Stimulated activated CD4-positive, alpha-beta T cell treated with anti-CD3 and anti-CD28 coated beads, Interleukin-1b, Interleukin-23, amount 100 ng/mL, for 24 hours (primary cell): ENCODE measurements around the gene MIB1.

Experiments
- DNase-seq, 4 experiments: peaks; one replicate each; pipeline ENCODE4 v3.0.0-alpha.2; 2020; ENCODE audit warnings: low read depth in 4 of 4, low spot score in 1 of 4

The MIB1 gene

DNA sequence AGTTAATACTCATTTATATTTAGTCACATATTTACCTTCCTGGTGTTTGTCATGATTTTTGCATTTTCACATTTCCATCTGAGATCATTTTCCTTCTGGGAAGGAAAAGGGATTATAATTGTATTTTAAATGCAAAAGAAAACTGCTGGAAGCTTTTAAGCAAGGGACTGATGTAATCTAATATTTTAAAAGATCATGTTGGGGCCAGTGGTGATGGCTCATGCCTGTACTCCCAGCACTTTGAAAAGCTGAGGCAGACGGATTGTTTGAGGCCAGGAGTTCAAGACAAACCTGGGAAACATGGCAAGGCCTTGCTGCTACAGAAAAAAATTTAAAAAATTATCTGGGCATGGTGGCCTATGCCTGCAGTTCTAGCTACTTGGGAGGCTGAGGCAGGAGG lies 149.0 kb downstream of the MIB1 start:
- no peak for DNase-seq

DNA sequence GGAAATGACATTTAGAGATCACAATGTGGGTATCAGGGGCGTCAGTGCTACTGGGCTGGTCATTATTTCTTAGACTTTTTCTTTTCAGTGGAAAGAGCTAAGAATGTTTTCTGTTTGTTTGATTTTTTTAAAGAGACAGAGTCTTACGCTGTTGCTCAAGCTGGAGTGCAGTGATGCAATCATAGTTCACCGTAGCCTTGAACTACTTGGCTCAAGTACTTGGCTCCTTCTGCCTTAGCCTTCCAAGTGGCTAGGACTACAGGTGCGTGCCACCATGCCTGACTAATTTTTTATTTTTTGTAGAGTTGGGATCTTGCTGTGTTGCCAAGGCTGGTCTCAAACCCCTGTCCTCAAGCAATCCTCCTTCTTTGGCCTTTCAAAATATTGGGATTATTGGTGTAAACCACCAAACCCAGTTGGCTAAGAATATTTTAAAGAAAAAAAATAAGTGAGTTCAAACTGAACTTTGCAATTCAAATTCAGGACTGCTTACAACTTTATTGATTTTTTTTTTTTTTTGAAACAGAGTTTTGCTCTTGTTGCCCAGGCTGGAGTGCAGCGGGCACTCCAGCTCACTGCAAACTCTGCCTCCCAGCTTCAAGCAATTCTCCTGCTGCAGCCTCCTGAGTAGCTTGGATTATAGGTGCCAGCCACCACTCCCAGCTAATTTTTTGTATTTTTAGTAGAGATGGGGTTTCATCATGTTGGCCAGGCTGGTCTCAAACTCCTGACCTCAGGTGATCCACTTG lies 154.2 kb downstream of the MIB1 start:
- DNase-seq, result no peak

DNA sequence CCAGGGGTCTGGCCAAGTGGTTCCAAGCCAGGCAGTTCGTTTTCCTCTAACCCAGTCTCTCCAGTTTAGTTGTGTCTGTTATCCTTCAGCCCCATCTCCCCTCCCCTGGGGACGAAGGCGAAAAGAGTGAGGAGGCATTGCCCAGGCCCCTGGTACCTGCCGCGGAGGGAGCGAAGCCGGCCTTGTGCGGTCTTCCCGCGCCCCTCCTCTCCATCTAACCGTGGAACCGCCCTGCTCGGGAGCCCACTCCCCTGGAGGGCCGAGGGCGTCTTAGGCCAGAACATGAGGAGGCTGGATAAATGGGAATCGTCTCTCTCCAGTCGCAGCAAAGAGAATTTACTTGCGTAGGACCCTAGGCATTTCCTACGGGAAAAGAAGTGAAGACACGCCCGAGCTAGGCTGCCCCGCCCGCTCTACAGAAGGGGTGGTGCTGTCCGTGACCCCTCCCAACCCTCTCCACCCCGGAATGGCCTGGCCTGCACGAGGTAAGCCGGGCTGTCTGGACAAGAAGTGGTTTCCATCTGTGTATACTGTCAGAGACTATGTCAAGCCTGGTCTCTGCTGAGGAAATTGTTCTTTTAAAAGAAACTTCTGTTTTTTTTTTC lies 156.2 kb downstream of the MIB1 start:
- no peak for DNase-seq

DNA sequence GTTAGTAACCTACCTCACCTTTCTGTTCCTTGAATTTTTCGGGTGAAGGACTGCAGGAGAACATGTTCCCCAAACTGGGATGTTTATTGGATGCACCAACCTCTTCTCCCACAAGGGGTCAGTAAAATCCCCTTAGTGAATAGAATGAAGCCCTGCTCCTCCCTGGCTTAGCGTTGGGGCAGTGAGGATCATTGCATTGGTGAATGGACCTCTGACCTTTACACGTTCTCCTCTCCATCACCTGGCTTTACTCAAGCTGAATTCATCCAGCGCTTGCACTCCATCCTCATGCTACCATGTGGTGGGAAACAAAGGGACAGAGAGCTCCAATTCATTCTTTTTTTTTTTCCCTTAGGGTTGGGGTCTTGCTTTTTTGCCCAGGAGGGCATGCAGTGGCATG lies 157.2 kb downstream of the MIB1 start:
- DNase-seq, result no peak

DNA sequence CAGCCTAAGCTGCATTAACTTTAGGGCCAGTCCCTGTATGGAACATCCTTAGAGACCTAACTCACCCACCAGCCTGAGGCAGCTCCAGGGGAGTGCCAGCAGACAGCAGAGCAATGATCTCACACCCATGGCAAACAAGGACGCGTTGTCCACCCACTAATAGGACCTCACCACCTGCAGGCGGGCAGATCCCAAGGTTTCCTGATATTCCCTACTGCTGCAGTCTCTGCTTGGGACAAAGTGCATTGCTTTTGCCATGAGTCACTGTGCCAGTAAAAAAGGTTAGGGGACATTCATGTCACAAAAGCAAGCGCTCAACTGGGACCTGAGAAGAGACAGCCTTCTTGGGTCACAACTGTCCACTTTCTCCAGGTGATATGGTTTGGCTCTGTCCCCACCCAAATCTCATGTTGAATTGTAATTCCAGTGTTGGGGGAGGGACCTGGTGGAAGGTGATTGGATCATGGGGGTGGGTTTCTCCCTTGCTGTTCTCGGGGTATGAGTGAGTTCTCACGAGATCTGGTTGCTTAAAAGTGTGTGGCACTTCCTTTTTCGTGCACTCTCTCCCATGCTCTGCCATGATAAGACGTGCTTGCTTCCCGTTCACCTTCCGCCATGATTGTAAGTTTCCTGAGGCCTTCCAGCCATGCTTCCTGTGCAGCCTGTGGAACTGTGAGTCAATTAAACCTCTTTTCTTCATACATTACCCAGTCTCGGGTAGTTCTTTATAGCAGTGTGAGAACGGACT lies 160.2 kb downstream of the MIB1 start:
- DNase-seq, result no peak

DNA sequence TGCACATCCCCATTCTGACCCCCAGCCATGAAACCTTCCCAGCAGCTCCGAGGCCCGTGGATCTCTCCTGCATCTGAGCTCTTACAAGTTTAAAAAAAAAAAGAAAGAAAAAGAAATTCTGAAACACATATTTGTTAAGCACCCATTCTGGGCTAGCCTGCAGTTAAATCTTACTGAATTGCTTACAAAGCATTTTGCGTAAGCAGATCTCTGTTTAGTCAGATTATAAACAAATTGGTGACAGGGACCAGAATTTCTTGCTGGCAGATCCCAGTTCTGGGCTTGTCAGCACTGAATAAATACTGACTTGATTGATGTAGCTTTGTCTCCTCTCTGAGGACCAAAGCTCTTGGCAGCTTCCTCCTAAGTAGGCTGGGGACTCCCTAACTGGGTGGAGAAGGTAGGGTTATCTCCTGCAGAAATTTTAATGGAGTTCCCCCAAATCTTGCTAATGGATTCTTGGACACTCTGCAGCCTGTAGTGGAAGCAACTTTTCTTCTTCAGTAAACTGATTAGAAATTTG lies 160.9 kb downstream of the MIB1 start:
- DNase-seq, result no peak

DNA sequence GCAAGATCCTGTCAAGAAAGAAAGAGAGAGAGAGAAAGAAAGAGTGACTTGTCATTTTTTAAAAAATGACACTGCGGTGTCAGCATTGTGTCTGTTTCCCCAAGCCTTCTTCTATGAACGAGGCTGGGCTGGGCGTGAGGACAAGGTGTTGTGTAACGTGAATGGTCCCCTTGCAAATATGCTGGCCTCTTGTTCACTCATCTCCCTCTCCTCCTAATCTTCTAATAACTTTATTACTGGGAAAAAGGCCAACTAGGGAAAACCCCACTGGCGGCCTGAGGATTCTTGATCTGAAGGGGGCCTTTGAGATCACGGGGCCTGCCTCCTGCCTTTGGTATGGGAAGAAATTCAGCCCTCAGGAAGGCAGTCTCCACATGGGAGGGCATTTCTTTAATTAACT lies 163.1 kb downstream of the MIB1 start:
- DNase-seq, result no peak

DNA sequence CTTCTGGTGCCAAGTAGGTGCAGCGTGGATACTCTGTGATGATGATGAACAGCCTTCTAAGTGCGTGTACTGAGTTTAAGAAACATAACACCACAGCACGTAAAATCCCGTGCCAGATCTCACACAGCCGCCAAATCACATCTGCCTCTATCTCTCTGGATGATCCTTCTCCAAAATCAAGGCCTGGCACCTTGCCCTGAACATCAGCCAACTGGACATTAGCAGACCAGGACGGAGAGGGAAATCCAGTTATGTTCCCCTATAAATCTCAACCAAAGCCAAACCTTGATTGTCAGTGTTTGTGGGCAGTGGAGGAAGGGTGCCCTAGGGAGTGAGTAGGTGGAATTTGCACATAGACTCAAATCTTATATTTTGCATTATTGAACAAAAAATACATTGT lies 164.3 kb downstream of the MIB1 start:
- DNase-seq, result no peak

DNA sequence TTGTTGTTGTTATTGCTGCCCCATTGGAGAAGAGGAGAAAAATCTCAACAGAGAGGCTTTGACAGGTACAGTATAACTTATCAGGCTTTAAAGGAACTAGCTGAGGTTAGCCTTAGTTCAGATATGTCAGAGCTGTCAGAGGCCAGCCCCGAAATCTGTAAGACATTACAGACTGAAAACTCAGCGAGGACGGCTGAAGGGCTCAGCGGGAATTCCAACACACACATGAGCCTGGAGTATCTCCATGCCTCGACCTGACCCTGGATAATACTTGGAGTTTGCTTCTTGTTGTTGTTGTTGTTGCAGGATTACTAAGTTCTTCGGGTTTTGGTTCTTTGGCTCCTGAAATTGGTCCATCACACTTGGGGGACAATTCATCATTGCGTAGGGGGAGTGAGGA lies 166.9 kb downstream of the MIB1 start:
- DNase-seq, result no peak

DNA sequence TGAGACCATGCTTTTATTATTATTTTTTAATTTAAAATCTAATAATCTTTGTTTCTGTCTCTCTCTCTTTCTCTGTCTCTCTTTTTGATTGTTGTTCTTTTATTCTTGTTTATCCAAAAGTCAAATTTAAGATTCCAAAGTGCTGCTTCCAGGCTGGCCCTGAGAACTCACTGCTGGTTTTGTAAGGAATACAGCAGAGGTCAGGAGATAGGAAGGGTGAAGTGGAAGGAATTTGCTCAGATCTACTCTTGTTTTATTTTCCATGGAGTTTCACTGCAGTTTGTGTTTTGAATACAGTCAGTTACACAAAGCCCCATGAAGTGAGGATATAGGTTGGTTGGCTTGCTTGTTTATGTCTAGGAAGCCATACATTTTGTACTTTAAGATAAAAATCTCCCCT lies 168.1 kb downstream of the MIB1 start:
- no peak for DNase-seq

DNA sequence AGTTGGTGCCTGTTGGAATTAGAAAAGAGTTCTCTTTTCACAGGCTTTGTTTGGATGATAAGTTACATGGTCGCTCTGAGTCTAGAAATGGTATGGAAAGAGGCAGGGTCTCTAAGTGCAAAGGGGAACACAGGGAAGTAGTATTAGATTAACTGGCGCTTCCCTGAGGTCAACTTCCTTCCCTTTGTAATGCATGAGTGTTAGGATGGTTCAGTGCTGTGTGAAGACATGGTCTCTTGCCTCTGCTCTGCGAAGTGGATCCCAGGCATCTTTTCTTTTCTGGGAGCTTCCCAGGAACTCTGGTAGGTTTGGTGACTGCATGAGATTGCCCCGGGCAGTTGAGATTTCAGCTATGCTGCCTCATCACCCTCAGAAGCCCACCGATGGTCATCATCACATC lies 170.3 kb downstream of the MIB1 start:
- no peak for DNase-seq

DNA sequence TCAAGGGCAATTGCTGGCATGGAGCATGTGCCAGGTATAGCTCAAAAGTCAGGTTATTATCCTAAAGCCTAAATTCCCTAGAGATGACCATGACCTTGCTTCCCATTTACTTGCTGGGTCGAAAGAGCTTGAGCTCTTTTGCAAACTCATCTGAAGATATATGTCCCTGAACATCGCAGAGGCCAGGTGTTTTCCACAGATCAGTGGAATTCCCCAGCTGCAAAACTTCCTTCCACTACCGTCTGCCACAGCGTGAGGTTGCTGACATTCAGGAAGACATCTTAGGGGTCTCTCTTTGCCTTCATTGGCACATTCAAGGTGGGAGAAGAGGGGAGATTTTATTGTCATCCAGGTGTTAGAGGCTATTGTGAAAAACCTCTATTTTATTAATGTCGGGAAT lies 171.0 kb downstream of the MIB1 start:
- no peak for DNase-seq

DNA sequence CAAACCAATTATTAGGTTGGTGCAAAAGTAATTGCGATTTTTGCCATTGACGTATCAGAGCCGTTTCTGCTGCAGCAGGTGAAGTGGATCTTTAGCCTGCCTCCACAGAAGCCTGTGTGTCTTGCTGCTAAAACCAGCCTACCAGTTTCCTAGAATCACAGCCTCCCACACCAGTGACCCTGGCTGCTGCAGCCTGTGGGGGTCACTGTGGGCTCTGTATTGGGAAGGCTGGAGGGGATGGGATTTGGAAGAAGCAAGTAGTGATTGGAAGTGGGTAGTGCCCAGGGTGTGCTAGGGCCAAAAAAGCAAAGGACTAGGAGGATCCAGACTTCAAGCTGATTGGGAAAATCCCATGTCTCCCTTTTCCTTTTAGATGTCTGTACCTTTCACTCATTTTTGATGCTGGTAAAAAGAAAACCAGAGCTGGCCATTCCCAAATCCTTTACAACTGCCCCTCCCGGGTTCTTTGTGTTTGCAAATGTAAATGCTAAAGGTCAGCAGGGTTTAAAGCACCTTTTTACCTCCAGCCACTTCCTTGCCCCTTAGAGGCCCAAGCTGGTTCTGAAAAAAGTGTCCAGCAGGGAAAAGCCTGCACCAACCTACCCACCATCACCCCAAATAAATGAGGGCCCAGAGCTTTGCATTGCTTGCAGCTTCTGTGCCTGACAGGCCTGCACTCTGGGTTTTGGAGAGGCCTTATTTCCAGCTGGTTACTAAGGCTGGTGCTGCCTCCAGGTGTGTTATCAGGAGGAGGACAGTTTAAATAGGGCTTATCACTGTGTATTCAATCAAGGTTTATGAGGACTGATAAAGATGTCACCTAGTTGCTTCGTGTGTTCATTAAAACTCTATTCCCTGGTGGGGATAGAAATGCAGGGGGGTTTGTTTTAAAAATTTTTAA lies 172.0 kb downstream of the MIB1 start:
- DNase-seq, result no peak

DNA sequence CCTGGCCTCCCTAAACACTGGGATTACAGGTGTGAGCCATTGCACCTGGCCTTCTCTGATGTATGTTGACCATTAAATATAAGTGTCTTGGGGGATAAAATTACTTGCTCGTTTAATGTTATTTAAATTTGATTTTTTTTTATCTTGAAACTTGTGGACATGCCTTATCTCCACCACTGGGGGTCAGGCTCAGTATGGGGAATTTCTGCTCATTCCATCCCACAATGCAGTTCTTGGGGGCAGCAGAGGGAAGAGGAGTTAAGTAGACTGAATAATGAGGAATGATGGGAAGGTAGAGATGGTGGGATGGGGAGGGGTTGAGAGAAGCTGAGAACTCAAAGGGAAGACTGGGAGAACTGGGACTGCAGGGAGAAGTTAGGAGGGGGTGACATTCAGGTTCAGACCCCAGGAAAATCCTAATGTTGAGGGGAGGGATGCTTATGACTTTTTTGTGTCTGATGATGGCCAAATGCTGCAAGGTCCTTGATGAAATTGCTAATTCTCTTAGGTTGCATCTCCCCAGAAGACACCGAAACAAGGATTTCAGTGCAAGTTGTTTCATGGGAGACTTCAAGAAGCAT lies 174.2 kb downstream of the MIB1 start:
- no peak for DNase-seq

DNA sequence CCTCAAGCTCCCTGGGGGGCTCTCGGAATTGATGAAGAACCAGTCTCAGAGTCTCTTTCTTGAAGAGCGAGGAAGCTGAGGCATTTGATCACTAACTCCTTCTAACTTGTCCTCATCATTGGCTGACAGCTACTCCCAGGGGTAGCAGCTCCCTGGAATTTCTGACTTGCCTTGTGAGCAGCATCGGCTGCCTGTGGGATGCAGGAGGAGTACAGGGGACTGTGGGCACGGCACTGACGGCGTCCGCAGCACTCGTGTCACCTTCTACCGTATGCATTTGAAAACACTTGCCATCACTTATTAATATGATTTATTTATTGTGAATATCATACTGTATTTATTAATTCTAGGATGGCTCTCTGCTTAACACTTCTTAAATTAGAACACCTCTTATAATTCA lies 175.0 kb downstream of the MIB1 start:
- no peak for DNase-seq

DNA sequence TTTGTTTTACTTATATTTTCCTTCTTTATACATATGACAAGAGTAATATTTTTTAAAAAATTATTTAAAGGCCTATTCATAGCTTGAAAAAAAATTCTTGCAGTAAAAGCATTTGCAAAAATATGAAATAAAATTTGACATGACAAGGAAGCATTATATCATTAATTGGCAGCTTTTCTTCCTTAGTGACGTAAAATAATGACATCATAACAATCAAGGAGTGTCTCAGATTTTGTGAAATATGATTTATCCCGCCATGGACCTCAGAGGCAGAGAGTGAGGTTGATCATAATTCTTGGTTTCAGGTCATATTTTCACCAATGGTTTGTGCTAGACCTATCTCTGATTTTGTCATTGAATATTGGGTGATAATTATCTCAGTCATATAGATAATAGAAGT lies 176.0 kb downstream of the MIB1 start:
- no peak for DNase-seq

DNA sequence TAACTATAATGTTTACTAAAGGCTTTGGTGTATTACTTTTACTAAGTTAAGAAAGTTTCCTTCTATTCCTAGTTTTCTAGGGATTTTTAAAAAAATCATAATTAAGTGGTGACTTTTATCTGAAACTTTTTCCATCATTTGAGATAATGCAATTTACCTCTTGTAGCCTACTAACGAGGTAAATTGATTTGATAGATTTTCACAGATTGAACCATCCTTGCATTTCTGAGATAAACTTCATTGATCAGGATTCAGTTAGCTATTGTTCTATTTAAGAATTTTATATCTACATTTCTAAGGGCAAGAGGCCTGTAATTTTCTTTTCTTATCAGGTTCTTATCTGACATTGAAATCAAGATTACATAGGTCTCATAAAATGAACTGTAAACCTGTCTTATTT lies 178.1 kb downstream of the MIB1 start:
- no peak for DNase-seq
